IMR-90 (cell line): ENCODE data around the gene TLR6. TPM values are rescaled to one million over a fixed set of nuclear protein-coding genes. Genes with fewer than 3 reads are reported as not detected.

ENCODE experiments used
- CHD1 ChIP-seq: IDR thresholded peaks from 2 replicates; pipeline ENCODE4 v1.6.1; 2012; ENCODE audit warnings: low read depth, low read length, improper control_type of control experiment
- CTCF ChIP-seq: conservative IDR thresholded peaks from 2 replicates; pipeline ENCODE4 v1.5.1; 2012; ENCODE audit warnings: mild to moderate bottlenecking, low read depth, low read length, improper control_type of control experiment
- POLR2A ChIP-seq: IDR thresholded peaks from 2 replicates; pipeline ENCODE4 v1.6.1; 2012; ENCODE audit warnings: mild to moderate bottlenecking, low read depth, low read length
- polyA plus RNA-seq, 3 experiments: library from polyadenylated mRNA; depleted of rRNA; stranded (reverse); fragments of >200 nt; gene quantifications; 2 replicates each; pipeline ENCODE4 v1.2.3, GENCODE V29; 2012; ENCODE audit warnings: low replicate concordance in 1 of 3
- total RNA-seq: library from RNA; depleted of rRNA; stranded (reverse); fragments of >200 nt; gene quantifications from 2 replicates; pipeline ENCODE4 v1.2.3, GENCODE V29; 2012

Gene TLR6
- total and polyA plus RNA-seq, 2 of the 4 experiments (the other 2 are of a cell fraction): 1.4 to 3.9 TPM

GRCh38 chr4:38869511-38869910 lies 12.9 kb upstream of the TLR6 start (continued):
- TF ChIP-seq CTCF (no peak), CHD1 (no peak), POLR2A (no peak; the same call in 1 of the 2 replicates)
